A673 (cell line): Measurements from ENCODE around the gene PPRC1.

Source experiments
- EZH2 ChIP-seq: fragments of 200-600 bp; sonication (generic); IDR thresholded peaks from 2 replicates; pipeline ENCODE4 v1.6.1; 2017; ENCODE audit warnings: borderline replicate concordance, low read depth, mild to moderate bottlenecking, mixed read lengths, antibody characterized with exemption, low read length; ENCODE audit not compliant: poor library complexity, severe bottlenecking
- TF ChIP-seq, protein P1 (sequence below): fragments of 300-800, 200-600 bp; sonication (generic); conservative IDR thresholded peaks from 2 replicates; pipeline ENCODE4 v1.5.1; 2017; ENCODE audit warnings: low read depth, mild to moderate bottlenecking, antibody characterized with exemption, low read length, moderate library complexity, mixed read lengths

- TF ChIP-seq, protein P1, sequence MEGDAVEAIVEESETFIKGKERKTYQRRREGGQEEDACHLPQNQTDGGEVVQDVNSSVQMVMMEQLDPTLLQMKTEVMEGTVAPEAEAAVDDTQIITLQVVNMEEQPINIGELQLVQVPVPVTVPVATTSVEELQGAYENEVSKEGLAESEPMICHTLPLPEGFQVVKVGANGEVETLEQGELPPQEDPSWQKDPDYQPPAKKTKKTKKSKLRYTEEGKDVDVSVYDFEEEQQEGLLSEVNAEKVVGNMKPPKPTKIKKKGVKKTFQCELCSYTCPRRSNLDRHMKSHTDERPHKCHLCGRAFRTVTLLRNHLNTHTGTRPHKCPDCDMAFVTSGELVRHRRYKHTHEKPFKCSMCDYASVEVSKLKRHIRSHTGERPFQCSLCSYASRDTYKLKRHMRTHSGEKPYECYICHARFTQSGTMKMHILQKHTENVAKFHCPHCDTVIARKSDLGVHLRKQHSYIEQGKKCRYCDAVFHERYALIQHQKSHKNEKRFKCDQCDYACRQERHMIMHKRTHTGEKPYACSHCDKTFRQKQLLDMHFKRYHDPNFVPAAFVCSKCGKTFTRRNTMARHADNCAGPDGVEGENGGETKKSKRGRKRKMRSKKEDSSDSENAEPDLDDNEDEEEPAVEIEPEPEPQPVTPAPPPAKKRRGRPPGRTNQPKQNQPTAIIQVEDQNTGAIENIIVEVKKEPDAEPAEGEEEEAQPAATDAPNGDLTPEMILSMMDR: no peak
- no peak for TF ChIP-seq EZH2
These were observed 46.6 kb upstream of the PPRC1 start for GRCh38 chr10:102086196-102086595.
